GM12892 (cell line): Measurements from ENCODE around the gene GBP7.

Source experiments
- DNase-seq: peaks from one replicate; pipeline ENCODE4 v3.0.0; 2011; ENCODE audit not compliant: insufficient read length
- FAIRE-seq: peaks from 2 replicates; lab custom pipeline; 2011; peaks lifted over from hg19 to GRCh38; lab: Jason Lieb, UNC
- POLR2A ChIP-seq: IDR thresholded peaks from 2 replicates; pipeline ENCODE4 v1.6.1; 2011; ENCODE audit warnings: low read depth, low read length, control low read depth
- POLR2AphosphoS5 ChIP-seq: IDR thresholded peaks from 2 replicates; pipeline ENCODE4 v1.6.1; 2011; ENCODE audit warnings: low read depth, low read length, control low read depth
- TAF1 ChIP-seq: IDR thresholded peaks from 2 replicates; pipeline ENCODE4 v1.6.1; 2011; ENCODE audit warnings: low read depth, mild to moderate bottlenecking, control low read depth, low read length, borderline replicate concordance

GBP7 gene

GRCh38 chr1:89198491-89199072 is 22.8 kb upstream of the GBP7 start, which contains the start of gene GBP4:
Gene GBP4 (minus strand): TSS chr1:89198942. CDS start chr1:89198834, 108 bp downstream.
- peak; percentile 92 for FAIRE-seq
- TF ChIP-seq POLR2A (peak; percentile 33; the same call in 1 of the 2 replicates), TAF1 (no peak)
- DNase-seq: no peak

- DNase-seq (no peak), FAIRE-seq (no peak)
- no peak for TF ChIP-seq POLR2AphosphoS5
- no peak for TF ChIP-seq TAF1
Measured at GRCh38 chr1:89198081-89198480, 22.3 kb upstream of the GBP7 start.

GRCh38 chr1:89195476-89195875 is 19.7 kb upstream of the GBP7 start:
- FAIRE-seq (no peak), DNase-seq (no peak)
- TF ChIP-seq POLR2AphosphoS5: no peak
- no peak for TF ChIP-seq POLR2A
- no peak for TF ChIP-seq TAF1

- no peak for FAIRE-seq
- TF ChIP-seq TAF1 (no peak), POLR2AphosphoS5 (no peak), POLR2A (no peak)
- DNase-seq: no peak
Measured at GRCh38 chr1:89191314-89191713, 15.5 kb upstream of the GBP7 start.

GRCh38 chr1:89190017-89190416 is 14.2 kb upstream of the GBP7 start:
- TF ChIP-seq POLR2A: no peak
- TF ChIP-seq POLR2AphosphoS5: no peak
- TF ChIP-seq TAF1: no peak
- DNase-seq (no peak), FAIRE-seq (no peak)

- DNase-seq (no peak), FAIRE-seq (no peak)
Measured at GRCh38 chr1:89179343-89179742, 3.5 kb upstream of the GBP7 start.

GRCh38 chr1:89176971-89177370 is 1.2 kb upstream of the GBP7 start:
- no peak for TF ChIP-seq POLR2A
- TF ChIP-seq POLR2AphosphoS5: no peak
- no peak for TF ChIP-seq TAF1
- no peak for FAIRE-seq
- DNase-seq: no peak

More at GRCh38 chr1:89179343-89179742, 3.5 kb upstream of the GBP7 start:
- no peak for TF ChIP-seq POLR2A

GRCh38 chr1:89174491-89174890 is 1.3 kb downstream of the GBP7 start:
- DNase-seq (no peak), FAIRE-seq (no peak)
- TF ChIP-seq POLR2A (no peak), POLR2AphosphoS5 (no peak), TAF1 (no peak)

- FAIRE-seq (no peak), DNase-seq (no peak)
- TF ChIP-seq TAF1: no peak
- TF ChIP-seq POLR2AphosphoS5: no peak
- no peak for TF ChIP-seq POLR2A
Measured at GRCh38 chr1:89172468-89173143, 3.2 kb downstream of the GBP7 start.

GRCh38 chr1:89171067-89171438 is 4.8 kb downstream of the GBP7 start:
- FAIRE-seq: no peak
- no peak for DNase-seq
- TF ChIP-seq TAF1: no peak
- TF ChIP-seq POLR2A: no peak
- no peak for TF ChIP-seq POLR2AphosphoS5

- TF ChIP-seq TAF1 (no peak), POLR2AphosphoS5 (no peak), POLR2A (no peak)
- DNase-seq (no peak), FAIRE-seq (peak; percentile 44)
Measured at GRCh38 chr1:89170170-89171066, 5.4 kb downstream of the GBP7 start.

GRCh38 chr1:89169166-89169565 is 6.6 kb downstream of the GBP7 start:
- TF ChIP-seq POLR2A: no peak
- no peak for TF ChIP-seq TAF1
- TF ChIP-seq POLR2AphosphoS5: no peak
- no peak for FAIRE-seq
- DNase-seq: no peak
